Astrocyte (in vitro differentiated cells and primary cell): ENCODE data around the gene CD109.

Experiments used
- EZH2 ChIP-seq: IDR thresholded peaks from 2 replicates; pipeline ENCODE4 v1.6.1; 2012; ENCODE audit warnings: mild to moderate bottlenecking, low read length, inconsistent platforms; ENCODE audit not compliant: insufficient read depth
- TF ChIP-seq, protein P1 (sequence below): IDR thresholded peaks from 2 replicates; pipeline ENCODE4 v1.5.1; 2011; ENCODE audit warnings: low read depth, mild to moderate bottlenecking, inconsistent platforms, low read length, moderate library complexity; ENCODE audit not compliant: insufficient read depth

GRCh38 chr6:73648166-73648565 lies 47.8 kb upstream of the CD109 start:
- TF ChIP-seq, protein P1, sequence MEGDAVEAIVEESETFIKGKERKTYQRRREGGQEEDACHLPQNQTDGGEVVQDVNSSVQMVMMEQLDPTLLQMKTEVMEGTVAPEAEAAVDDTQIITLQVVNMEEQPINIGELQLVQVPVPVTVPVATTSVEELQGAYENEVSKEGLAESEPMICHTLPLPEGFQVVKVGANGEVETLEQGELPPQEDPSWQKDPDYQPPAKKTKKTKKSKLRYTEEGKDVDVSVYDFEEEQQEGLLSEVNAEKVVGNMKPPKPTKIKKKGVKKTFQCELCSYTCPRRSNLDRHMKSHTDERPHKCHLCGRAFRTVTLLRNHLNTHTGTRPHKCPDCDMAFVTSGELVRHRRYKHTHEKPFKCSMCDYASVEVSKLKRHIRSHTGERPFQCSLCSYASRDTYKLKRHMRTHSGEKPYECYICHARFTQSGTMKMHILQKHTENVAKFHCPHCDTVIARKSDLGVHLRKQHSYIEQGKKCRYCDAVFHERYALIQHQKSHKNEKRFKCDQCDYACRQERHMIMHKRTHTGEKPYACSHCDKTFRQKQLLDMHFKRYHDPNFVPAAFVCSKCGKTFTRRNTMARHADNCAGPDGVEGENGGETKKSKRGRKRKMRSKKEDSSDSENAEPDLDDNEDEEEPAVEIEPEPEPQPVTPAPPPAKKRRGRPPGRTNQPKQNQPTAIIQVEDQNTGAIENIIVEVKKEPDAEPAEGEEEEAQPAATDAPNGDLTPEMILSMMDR = no peak
- TF ChIP-seq EZH2 = no peak
